Measurements from ENCODE around the gene TCF12.
"Not testable (repeated sequence)": the region's sequence is repeated elsewhere in the genome, so short reads cannot be mapped to it uniquely, and the experiment has no call there.

TCF12 gene

DNA sequence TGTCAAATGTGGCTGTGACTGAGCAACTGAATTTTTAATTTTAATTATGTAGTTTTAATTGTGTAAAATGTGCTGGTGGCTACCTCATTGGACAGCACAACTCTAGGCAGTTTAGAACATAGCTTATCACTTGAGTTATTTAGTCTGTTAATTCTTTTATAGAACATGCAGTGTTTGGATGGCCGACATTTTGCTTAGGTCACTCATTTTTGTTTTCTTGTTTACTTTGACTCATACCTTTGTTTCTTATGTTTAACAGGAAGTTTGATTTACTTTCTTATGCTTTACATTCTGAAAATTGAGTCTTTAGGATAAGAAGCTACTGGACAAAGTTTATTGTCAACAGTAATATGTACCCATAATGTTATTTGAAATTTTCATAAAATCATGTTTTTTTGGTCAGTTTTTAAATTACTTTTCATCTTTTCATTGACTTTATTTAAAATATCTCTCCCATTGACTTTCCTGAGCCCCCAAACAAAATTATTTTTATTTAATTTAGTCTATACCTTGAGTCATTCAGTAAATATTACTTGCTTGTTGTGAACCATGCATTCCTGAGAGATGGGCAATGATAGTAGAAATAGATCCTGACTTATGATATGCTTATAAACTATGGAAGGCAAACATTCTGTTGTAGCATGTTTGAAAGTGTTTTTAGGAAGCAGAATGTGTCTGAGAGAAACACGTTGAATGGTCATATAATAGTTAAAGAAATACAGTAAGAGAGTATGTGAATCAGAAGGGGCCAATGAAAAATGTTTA is 60.6 kb downstream of the TCF12 start:
- no peak for DNase-seq (ENCODE audit: low read depth in 2 of 2)

DNA sequence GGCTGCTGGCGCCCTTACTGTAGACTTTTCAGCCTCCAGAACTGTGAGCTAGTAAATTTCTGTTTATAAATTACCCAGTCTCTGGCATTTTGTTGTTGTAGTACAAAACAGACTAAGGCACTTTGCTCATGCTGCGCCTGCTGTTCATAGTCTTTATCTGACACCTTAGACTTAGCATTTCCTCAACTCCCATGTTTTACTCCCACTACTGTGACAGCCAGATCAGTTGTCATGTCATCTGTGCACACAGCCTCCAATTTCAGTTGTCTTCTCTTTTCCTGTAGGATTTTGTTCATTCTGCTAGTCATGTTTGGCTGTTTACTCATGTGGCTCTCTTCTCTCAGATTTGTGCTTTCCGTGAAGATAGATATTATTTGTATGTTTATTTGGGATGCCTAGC is 62.0 kb downstream of the TCF12 start:
- no peak for DNase-seq (ENCODE audit: low read depth in 2 of 2)

DNA sequence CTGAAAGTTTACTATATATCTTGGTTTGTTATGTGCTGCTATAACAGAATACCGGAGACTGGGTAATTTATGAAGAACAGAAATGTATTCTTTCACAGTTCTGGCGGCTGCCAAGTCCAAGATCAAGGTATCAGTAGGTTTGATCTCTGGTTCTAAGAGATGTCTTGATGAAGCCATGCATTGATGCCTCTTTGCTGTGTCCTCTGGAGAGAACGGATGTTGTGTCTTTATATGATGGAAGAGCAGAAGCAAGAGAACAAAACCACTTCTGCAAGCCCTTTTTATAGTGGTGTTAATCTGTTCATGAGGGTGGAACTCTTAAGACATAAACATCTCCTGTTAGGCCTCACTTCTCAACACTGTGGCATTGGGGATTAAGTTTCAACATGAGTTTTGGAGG is 62.7 kb downstream of the TCF12 start:
- DNase-seq (ENCODE audit: low read depth in 2 of 2), result no peak

DNA sequence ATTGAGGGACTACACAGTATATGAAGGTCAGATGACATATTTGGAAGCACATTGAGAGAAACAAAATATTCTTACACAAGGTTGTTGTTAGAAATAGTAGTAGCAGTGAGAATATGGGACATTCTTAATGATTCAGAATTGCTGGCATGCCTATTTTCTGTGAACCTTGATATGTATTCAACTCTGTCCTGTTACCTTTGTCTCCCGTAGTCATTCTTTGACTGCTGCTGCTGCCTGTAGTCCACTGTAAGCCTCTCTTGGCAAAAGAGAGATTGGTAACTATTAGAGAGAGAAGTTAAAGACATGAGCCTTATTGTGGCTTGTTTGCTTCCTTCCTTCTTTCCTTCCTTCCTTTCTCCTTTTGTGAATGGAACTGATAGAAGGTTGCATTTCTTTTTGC is 64.5 kb downstream of the TCF12 start:
- DNase-seq (ENCODE audit: low read depth in 2 of 2), result no peak

DNA sequence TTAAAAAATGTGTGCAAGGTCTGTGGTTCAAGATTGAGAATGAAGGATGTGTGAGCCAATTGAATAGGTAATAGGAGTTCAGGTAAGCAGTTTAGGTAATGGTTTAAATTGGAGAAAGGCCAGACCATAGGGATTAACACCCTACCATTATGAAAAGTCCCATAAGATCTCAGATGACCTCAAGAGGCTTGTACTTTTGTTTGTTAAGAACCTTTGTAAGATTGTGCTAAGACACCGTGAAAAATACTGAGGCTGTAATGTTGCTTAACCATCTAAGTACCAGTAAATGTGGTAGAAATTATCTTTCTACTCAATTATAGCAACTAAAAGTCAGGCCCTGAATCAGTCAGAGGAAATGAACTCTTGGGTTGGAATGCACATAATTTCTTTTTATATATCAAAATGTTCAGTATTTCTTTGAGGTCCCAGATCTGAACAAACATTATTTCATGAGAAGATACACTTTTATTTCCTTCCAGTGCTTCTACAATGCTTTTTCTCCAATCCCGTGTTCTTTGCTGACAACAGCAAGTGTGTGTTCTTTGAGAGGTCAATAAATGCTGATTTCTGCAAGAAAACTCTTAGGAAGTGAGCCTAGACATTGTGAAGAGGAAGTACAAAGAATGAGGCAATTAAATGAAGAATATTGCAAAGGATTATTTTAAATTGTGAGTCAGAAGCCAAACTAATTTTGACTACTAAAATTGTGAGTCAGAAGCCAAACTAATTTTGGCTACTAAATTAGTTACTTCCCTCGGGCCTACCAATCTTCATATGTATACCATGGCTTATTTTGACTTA is 66.4 kb downstream of the TCF12 start:
- DNase-seq (ENCODE audit: low read depth in 2 of 2), result no peak

DNA sequence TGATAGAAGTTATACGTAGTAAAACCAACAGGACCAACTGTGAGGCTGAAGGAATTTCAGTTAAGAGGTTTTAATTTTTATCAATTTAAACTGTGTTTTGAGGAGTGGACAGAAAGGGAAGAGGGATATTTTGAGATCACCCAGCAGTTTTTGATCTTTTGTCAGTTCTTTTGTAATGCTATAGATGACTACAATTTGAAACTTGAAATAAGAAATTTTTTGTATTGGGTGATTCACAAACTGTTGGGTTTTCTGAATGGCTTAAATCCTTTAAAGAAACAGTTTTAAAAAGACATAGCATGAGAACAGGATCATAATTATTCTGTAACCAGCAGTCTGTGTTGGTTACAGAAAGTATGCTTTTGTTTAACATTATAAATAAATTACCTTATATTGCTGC is 67.4 kb downstream of the TCF12 start:
- DNase-seq (ENCODE audit: low read depth in 2 of 2), result no peak

DNA sequence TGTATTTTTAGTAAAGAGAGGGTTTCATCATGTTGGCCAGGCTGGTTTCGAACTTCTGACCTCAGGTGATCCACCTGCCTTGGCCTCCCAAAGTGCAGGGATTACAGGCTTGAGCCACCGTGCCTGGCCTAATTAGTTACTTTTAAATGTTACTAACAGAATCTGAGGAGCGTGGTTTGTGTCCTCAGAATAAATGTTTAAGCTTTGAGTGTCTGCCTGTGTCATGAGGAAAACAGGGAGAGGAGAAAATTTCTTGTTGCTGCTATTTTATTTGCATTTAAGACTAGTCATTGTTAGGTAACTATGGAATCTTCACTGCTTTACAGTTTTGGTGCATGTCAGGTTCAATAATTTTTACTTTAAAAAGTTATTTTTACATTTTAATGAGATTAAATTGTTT is 68.8 kb downstream of the TCF12 start:
- DNase-seq (ENCODE audit: low read depth in 2 of 2), result no peak

DNA sequence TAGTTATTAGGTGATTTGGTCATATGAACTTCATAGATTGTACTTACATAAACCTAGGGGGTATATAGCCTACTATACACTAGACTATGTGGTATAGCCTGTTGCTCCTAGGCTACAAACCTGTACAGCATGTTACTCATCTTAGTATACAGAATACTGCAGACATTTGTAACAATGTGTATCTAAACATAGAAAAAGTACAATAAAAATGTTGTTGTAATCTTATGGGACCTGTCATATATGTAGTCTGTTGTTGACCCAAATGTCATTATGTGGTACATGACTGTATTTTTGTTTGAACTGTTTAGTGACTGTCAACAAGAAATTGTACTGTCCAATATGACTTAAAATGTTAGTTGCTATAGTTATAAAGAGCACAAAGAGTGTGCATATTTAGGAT is 69.8 kb downstream of the TCF12 start:
- no peak for DNase-seq (ENCODE audit: low read depth in 2 of 2)

DNA sequence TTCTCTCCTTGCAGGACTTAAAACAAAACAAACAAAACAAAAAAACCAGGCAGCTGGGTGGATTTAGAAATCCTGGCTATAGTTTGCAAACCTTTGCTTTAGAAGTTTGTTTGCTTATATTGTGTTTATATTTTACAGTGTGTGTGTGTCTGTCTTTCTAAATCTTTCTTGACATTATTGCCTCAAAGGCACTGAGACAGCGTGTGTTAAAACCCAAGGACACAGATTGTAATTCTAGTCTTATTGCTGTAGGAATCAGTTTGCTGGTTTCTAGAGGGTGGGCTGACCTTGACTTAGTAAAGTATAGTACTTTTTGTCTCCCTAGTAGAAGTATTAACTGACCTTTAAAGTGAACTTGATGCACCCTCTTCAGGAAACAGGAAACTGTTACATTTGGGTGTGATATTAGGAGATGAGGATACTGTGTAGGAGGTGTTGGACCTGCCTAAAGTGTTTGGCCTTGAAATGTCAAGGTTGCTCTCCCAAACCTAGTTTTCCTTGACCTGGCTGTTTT is 71.0 kb downstream of the TCF12 start:
- no peak for DNase-seq (ENCODE audit: low read depth in 2 of 2)

DNA sequence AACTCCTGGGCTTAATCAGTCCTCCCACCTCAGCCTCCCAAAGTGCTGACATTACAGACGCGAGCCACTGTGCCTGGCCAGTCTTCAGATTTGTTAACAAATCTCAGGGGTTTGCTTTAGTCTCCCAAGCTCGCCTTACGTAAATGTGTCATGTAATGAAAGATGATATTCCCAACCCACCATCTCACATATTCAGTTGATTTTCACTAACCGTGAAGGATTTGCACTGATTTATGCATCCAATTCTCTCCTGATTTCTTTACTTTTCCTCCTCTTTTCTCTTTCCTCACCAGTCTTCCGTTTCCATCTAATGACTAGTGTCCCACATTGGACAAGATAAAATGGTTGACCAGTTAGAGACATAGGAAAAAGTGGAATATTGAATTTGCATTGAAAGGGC is 72.6 kb downstream of the TCF12 start:
- no peak for DNase-seq (ENCODE audit: low read depth in 2 of 2)

DNA sequence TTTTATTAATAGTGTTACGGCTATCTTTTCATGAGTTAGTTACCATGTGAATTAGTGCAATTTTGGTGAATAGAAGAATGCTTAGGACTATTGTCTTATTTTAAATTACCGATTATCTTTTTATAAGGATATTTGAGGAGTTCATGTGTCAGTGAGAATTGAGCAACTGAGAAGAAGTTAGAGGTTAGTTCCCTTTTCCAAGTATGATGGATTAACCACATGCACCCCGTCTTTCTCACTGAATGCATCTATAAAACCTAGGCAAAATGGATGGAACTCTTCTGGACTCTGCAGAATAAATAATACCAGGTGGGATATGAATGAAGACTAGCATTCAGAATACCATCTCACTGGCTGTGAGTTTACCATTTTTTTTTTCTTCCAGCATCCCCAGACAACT is 74.3 kb downstream of the TCF12 start:
- no peak for DNase-seq (ENCODE audit: low read depth in 2 of 2)

DNA sequence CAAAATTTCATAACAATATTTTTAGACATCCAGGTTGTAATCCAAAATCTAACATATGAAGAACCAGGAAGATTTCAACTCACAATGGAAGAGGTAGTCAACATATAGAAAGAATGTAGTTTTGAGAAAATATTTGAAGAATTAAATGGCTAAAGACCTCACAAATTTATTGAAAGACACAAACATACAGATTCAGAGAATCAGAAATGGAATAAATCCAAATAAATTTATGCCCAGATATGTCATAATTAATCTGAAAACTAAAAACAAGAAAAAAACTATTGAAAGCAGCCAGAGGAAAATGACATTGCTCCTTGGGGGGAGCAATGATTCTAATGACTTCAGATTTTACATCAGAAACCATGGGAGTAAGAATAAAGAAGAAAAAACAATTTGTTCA is 75.8 kb downstream of the TCF12 start:
- no peak for DNase-seq (ENCODE audit: low read depth in 2 of 2)

DNA sequence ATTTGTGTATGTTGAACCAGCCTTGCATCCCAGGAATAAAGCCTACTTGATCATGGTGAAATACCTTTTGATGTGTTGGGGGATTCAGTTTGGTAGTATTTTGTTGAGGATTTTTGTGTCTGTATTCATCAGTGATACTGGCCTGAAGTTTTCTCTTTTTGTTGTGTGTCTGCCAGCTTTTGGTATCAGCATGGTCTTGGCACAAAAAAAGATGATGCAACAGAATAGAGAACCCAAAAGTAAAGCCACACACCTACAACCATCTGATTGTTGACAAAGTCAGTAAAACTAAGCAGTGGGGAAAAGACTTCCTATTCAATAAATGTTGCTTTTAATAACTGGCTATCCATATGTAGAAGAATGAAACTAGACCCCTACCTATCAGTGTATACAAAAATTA is 77.6 kb downstream of the TCF12 start:
- no peak for DNase-seq (ENCODE audit: low read depth in 2 of 2)

DNA sequence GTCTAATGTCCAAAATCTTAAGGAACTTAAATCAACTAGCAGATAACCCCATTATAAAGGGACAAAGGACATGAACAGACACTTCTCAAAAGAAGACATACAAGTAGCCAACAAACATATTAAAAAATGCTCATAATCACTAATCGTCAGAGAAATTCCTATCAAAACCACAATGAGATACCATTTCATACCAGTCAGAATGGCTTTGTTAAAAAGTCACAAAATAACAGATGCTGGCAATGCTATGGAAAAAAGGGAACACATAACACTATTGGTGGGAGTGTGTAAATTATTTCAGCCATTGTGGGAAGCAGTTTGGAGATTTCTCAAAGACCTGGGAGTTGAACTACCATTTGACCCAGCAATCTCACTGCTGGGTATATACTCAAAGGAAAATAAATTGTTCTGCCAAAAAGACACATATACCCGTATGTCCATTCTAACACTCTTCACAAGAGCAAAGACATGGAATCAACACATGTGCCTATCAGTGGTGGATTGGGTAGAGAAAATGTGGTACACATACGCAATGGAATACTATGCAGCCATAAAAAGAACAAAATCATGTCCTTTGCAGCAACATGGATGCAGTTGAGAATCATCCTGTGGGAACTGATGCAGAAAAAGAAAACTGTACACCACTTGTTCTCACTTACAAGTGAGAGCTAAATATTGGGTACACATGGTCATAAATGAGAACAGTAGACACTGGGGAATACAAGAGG is 78.5 kb downstream of the TCF12 start:
- no peak for DNase-seq (ENCODE audit: low read depth in 2 of 2)

DNA sequence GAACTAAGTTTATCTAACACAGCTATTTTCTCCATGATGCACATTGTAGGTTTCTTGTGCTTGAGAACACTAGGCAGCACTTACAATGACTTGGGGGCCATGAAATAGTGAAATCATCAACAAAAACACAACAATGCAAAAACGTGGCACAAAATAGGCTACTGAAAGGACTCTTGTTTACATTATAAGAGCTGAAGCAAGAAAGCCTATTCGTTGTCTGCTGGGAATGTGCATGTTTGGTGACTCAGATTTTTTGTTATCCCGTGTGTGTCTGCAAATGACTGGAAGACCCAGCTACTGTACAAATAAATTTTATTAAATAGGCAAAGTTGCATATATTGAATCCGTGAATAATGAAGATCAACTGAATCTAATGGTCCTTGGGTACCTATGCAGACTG is 85.0 kb downstream of the TCF12 start:
- no peak for DNase-seq (ENCODE audit: low read depth in 2 of 2)

DNA sequence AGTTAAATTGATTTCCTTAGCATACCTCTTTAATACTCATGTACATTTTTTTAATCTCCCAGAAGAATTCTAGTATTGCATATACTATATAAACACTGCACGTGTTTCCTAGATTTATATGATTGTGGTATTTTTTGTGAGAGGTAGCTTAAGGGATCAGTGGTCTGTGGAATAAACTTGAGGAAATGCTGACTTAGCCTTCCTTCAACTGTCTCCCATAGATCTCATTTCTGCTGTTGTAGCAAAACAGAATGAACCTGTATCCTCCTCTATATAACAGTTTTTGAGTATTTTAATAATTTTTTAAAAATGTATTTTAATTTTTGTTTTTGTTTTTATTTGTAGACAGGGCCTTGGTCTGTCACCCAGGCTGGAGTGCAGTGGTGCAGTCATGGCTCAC is 86.8 kb downstream of the TCF12 start:
- no peak for DNase-seq (ENCODE audit: low read depth in 2 of 2)

DNA sequence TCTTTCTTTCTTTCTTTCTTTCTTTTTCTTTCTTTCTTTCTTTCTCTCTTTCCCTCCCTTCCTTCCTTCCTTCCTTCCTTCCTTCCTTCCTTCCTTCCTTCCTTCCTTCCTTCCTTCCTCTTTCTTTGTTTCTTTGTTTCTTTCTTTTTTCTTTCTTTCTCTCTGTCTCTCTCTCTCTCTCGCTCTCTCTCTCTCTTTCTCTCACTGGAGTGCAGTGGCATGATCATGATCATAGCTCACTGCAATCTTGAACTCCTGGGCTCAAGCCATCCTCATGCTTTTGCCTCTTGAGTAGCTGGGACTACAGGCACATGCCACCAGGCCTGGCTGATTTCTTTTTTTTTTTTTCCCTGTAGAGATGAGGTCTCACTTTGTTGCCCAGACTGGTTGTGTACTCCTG is 89.4 kb downstream of the TCF12 start:
- not testable (repeated sequence) for DNase-seq (ENCODE audit: low read depth in 2 of 2)

DNA sequence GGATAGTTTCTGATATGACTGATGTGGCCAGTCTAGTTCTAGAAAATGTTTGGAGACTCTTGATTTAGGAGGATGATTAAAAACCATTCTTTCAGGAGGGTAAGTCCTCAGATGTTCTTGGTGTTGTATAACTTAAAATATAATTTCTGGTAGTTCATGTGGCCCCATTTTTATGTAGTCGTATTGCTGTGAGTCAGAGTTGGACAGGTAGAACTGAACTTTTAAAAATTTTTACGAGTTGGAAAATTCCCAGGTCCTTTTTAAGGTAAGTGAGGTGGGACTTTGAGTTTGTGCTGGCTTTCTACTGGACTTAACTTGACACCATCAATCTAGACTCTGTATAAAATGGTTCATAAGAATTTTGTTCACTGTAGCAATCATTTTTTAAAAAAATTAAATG is 92.3 kb downstream of the TCF12 start:
- no peak for DNase-seq (ENCODE audit: low read depth in 2 of 2)

DNA sequence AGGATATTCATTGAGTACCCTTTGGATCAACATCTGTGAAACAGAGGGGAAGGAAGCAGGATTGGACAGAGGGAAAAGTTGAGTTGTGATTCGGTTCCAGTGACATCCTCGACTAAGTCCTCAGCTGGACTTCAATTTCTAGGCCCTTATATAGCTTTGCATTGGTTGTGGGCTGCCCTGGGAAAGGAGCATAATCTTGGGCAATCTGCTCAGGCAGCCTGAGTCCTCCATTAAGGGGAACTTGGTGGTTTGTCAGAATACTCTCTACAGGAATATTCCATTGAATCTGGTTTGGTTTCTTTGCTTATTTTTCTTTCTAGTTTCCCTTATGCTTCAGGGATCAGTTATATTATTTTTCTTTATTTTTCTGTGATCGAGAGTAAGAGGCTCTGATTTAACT is 94.1 kb downstream of the TCF12 start:
- no peak for DNase-seq (ENCODE audit: low read depth in 2 of 2)

DNA sequence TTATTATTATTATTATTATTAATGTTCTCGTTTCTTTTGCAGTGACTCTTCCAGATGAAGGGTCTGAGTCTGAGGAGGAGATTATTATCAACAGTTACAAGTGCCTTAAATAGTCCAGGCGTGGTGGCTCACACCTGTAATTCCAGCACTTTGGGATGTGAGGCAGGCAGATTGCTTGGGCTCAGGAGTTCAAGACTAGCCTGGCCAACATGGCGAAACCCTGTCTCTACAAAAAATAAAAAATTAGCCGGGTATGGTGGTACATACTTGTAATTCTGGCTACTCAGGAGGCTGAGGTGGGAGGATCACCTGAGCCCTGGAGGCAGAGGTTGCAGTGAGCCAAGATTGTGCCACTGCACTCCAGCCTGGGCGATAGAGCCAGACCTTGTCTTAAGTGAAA is 96.5 kb downstream of the TCF12 start:
- not testable (repeated sequence) for DNase-seq (ENCODE audit: low read depth in 2 of 2)

DNA sequence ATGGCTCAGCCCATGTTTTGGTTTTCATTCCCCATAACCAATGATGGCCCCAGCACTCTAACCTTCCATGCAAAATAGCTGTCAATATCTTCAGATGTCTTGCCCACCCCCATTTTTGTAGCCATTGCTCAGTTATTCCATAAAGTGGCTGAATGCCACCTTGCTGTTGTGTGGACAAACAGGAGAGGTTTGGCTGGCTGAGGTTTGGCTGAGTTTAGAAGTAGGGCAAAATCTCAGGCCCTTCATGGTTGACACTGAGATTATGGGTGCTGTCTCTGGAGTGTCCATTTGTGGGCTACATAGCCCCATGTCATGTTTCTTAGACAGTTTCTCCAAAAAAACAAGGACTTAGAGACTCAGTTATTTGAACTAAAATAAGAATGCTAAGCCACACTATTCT is 96.9 kb downstream of the TCF12 start:
- no peak for DNase-seq (ENCODE audit: low read depth in 2 of 2)

DNA sequence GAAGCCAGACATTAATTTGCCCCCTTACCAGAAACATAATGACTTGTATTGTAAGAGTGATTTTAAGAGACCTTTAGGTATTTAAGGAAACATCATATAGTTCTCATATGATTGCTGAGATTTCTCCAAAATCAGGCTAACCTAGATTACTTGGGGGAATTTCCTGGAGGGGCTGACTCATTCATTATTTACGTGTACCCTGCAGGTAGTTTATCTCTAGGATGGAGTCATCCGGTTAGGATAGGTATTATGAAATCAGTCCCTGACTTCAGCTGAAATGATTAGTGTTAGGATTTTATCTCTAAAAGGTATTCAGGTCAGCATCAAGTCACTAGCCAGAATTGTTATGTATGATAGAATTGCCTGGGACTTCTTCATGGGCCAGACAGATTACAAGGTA is 97.5 kb downstream of the TCF12 start:
- no peak for DNase-seq (ENCODE audit: low read depth in 2 of 2)

DNA sequence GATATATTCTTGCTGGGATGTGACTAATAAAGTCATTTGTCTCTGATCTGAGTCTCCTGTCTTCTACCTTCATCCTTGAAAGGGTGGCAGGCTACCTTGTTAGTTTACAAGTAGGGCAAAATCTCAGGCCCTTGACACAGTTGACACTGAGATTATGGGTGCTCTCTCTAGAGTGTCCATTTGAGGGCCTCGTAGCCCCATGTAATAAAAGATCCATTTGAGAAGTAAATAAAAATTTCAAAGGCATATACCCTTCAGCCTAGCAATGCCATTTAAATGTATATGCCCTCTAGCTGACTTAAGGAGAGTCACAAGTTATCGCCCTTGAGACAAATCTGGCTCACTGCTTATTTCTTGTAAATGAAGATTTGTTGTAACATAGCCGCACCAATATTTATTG is 98.6 kb downstream of the TCF12 start:
- DNase-seq (ENCODE audit: low read depth in 2 of 2), result no peak

Data from stimulated activated CD8-positive, alpha-beta memory T cell treated with anti-CD3 and anti-CD28 coated beads, Interleukin-15, amount 100 ng/mL, for 48 hours (primary cell).